Activated naive CD4-positive, alpha-beta T cell treated with anti-CD3 and anti-CD28 coated beads, Interleukin-2, amount 50 U/mL, for 16 hours (primary cell): ENCODE results near the gene SLC6A9.
A peak's percentile ranks its signal among the peaks of the same experiment; 100 is the strongest.

Source experiments
- DNase-seq: peaks from one replicate; pipeline ENCODE4 v3.0.0-alpha.2; 2020

The SLC6A9 gene

GRCh38 chr1:43998000-43998378 lies 33.3 kb downstream of the SLC6A9 start:
- no peak for DNase-seq

GRCh38 chr1:43997295-43997999 lies 33.8 kb downstream of the SLC6A9 start:
- no peak for DNase-seq

- no peak for DNase-seq
Observed at GRCh38 chr1:43996733-43997115, 34.5 kb downstream of the SLC6A9 start.

GRCh38 chr1:43995984-43996732 lies 35.1 kb downstream of the SLC6A9 start:
- DNase-seq, result no peak

GRCh38 chr1:43994794-43995790 lies 36.2 kb downstream of the SLC6A9 start:
- DNase-seq, result no peak

GRCh38 chr1:43994071-43994470 lies 37.2 kb downstream of the SLC6A9 start:
- no peak for DNase-seq

GRCh38 chr1:43993206-43993914 lies 37.9 kb downstream of the SLC6A9 start:
- DNase-seq, result no peak

GRCh38 chr1:43992232-43992995 lies 38.8 kb downstream of the SLC6A9 start:
- DNase-seq, result no peak

- DNase-seq, result peak; percentile 75
Observed at GRCh38 chr1:43991476-43992231, 39.6 kb downstream of the SLC6A9 start, which contains the start of gene CCDC24. Gene CCDC24, plus strand, starts transcription at chr1:43991599. Its CDS starts 280 bp downstream, at chr1:43991879.

GRCh38 chr1:43991200-43991475 lies 40.1 kb downstream of the SLC6A9 start:
- DNase-seq, result no peak

GRCh38 chr1:43990271-43991199 lies 40.7 kb downstream of the SLC6A9 start:
- no peak for DNase-seq

- DNase-seq, result no peak
Observed at GRCh38 chr1:43987159-43987902, 43.9 kb downstream of the SLC6A9 start.

- no peak for DNase-seq
Observed at GRCh38 chr1:43986712-43987111, 44.5 kb downstream of the SLC6A9 start.

GRCh38 chr1:43985984-43986595 lies 45.2 kb downstream of the SLC6A9 start:
- no peak for DNase-seq

GRCh38 chr1:43984855-43985254 lies 46.4 kb downstream of the SLC6A9 start:
- DNase-seq, result no peak

GRCh38 chr1:43983253-43983899 lies 47.9 kb downstream of the SLC6A9 start:
- no peak for DNase-seq

GRCh38 chr1:43982808-43983207 lies 48.5 kb downstream of the SLC6A9 start:
- DNase-seq, result no peak

GRCh38 chr1:43982241-43982640 lies 49.0 kb downstream of the SLC6A9 start:
- no peak for DNase-seq
